ENCODE measurements around the gene CLNK. TPM values are rescaled to one million over a fixed set of nuclear protein-coding genes. Genes with fewer than 3 reads are reported as not detected.

CLNK gene
- total and polyA plus RNA-seq, 2 donors (not counting 1 experiment from before 2014, with no cell fraction given), result 0.57 to 0.75 TPM

DNA sequence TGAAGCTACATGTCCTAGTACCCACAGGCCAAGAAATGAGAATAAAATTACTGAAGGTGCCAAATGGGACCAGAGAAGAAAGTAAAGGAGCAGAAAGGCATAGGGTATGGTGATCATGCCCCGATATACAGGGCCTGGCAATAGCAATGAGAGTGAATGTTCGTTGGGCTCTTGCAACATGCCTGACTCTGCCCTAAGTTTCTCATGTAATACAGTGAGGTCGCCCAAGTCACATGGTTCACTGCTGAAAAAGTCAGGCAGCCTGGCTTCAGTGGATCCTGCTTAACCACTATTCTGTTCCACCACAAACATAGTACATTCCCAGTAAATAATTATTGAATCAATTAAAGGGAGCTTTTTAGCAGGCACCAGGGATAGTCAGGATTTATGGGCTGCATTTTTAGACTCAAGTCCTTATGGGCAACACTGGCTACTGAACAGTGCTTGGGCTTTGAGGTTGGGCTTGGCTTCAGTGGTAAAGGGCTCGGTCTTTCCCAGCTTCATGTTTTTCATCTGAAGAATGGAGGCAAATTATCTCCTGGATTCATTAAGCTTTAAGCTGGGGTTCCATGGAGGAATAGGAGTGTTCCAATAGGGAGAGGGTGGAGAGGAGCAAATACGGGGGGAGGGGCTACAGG lies 160.3 kb downstream of the CLNK start:
- ATAC-seq (ENCODE audit: low read depth) (no peak), DNase-seq (no peak)
- H3K27me3 Mint-ChIP-seq, result no peaks in the 10 kb centered on the region
- Histone ChIP-seq H4K20me1 (ENCODE audit: control insufficient read depth, insufficient read depth, low read length, poor library complexity, severe bottlenecking) (no peaks in the 10 kb centered on the region), H3K4me1 (ENCODE audit: control insufficient read depth in 2 of 2, insufficient read depth in 2 of 2, low read length in 2 of 2) (no peaks in the 10 kb centered on the region), H3K9ac (ENCODE audit: low read length) (no peak overlapping the region), H2AFZ (ENCODE audit: insufficient read depth, low read depth, low read length, poor library complexity, severe bottlenecking) (no peak overlapping the region), H3K79me2 (ENCODE audit: control insufficient read depth, insufficient read depth, low read length) (no peaks in the 10 kb centered on the region), H3K36me3 (replicated peaks in 1 of 2; ENCODE audit: control extremely low read depth in 1 of 2, control insufficient read depth in 1 of 2, extremely low read depth in 1 of 2, insufficient read depth in 2 of 2, low read length in 1 of 2) (no peaks in the 10 kb centered on the region), H3K4me2 (replicated peaks; ENCODE audit: low read depth, low read length, poor library complexity, severe bottlenecking) (no peak overlapping the region), H3K9me3 (ENCODE audit: control extremely low read depth in 1 of 3, control insufficient read depth in 2 of 3, insufficient read depth in 1 of 3, low read length in 2 of 3) (no peaks in the 10 kb centered on the region), H3K4me3 (ENCODE audit: control extremely low read depth in 1 of 5, extremely low read depth in 1 of 5, insufficient read depth in 1 of 5, low read depth in 2 of 5, low read length in 4 of 5) (no peak overlapping the region), H3K27me3 (replicated peaks in 1 of 4; ENCODE audit: control extremely low read depth in 1 of 4, control insufficient read depth in 3 of 4, insufficient read depth in 4 of 4, low read length in 3 of 4) (no peaks in the 10 kb centered on the region), H3K27ac (ENCODE audit: low read length in 2 of 2) (no peak overlapping the region)
- no peaks in the 10 kb centered on the region for H3K9me3 Mint-ChIP-seq (ENCODE audit: insufficient read depth)
- POLR2A ChIA-PET, result no interaction called here
- WGBS (ENCODE audit: insufficient coverage), result 85% methylated on average over 5 of the region's 5 CpGs
- CTCF ChIA-PET, result interaction anchor here (0.8 kb wide), 1 partner anchor 365 kb away, joined by 3 read pairs; no protein-coding TSS in a partner anchor
- intact Hi-C loops (cut with micrococcal nuclease), result no loop called here
- no peaks in the 10 kb centered on the region for H3K4me1 Mint-ChIP-seq
- no peak overlapping the region for H3K27ac Mint-ChIP-seq
- no peak overlapping the region for H3K4me3 Mint-ChIP-seq
- TF ChIP-seq, protein P1, sequence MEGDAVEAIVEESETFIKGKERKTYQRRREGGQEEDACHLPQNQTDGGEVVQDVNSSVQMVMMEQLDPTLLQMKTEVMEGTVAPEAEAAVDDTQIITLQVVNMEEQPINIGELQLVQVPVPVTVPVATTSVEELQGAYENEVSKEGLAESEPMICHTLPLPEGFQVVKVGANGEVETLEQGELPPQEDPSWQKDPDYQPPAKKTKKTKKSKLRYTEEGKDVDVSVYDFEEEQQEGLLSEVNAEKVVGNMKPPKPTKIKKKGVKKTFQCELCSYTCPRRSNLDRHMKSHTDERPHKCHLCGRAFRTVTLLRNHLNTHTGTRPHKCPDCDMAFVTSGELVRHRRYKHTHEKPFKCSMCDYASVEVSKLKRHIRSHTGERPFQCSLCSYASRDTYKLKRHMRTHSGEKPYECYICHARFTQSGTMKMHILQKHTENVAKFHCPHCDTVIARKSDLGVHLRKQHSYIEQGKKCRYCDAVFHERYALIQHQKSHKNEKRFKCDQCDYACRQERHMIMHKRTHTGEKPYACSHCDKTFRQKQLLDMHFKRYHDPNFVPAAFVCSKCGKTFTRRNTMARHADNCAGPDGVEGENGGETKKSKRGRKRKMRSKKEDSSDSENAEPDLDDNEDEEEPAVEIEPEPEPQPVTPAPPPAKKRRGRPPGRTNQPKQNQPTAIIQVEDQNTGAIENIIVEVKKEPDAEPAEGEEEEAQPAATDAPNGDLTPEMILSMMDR (IDR thresholded peaks at IDR 0.05), result no peak
- TF ChIP-seq EZH2 (IDR thresholded peaks at IDR 0.05; ENCODE audit: borderline replicate concordance, insufficient read depth, low read depth, low read length, poor library complexity, severe bottlenecking), result no peak

DNA sequence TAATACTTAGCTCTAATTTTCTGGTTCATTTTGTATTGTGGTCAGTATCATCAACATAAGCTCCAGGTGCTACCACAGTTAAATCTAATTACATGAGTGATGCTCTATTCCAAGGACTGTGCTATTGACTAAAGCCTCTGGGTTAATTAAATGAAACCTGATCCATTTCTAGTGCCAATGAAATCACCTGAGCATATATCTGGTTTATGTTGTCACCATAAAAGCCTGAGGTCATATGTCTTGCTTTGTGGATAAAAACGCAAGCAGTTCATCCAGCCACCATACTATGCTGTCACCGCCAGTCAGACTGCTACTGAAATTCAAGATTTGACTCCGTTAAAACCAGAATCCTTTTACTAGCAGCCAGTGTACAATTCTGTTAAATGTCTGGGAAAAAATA lies 163.1 kb downstream of the CLNK start:
- ATAC-seq (ENCODE audit: low read depth) (no peak), DNase-seq (no peak)
- CTCF ChIA-PET, result no interaction called here
- Histone ChIP-seq H2AFZ (ENCODE audit: insufficient read depth, low read depth, low read length, poor library complexity, severe bottlenecking) (no peak overlapping the region), H3K4me1 (ENCODE audit: control insufficient read depth in 2 of 2, insufficient read depth in 2 of 2, low read length in 2 of 2) (no peaks in the 10 kb centered on the region), H3K9ac (ENCODE audit: low read length) (no peak overlapping the region), H3K9me3 (ENCODE audit: control extremely low read depth in 1 of 3, control insufficient read depth in 2 of 3, insufficient read depth in 1 of 3, low read length in 2 of 3) (no peaks in the 10 kb centered on the region), H3K27ac (ENCODE audit: low read length in 2 of 2) (no peak overlapping the region), H4K20me1 (ENCODE audit: control insufficient read depth, insufficient read depth, low read length, poor library complexity, severe bottlenecking) (no peaks in the 10 kb centered on the region), H3K4me3 (ENCODE audit: control extremely low read depth in 1 of 5, extremely low read depth in 1 of 5, insufficient read depth in 1 of 5, low read depth in 2 of 5, low read length in 4 of 5) (no peak overlapping the region), H3K27me3 (replicated peaks in 1 of 4; ENCODE audit: control extremely low read depth in 1 of 4, control insufficient read depth in 3 of 4, insufficient read depth in 4 of 4, low read length in 3 of 4) (no peaks in the 10 kb centered on the region), H3K4me2 (replicated peaks; ENCODE audit: low read depth, low read length, poor library complexity, severe bottlenecking) (no peak overlapping the region), H3K79me2 (ENCODE audit: control insufficient read depth, insufficient read depth, low read length) (no peaks in the 10 kb centered on the region), H3K36me3 (replicated peaks in 1 of 2; ENCODE audit: control extremely low read depth in 1 of 2, control insufficient read depth in 1 of 2, extremely low read depth in 1 of 2, insufficient read depth in 2 of 2, low read length in 1 of 2) (no peaks in the 10 kb centered on the region)
- intact Hi-C loops (cut with micrococcal nuclease), result no loop called here
- no peak for TF ChIP-seq EZH2 (IDR thresholded peaks at IDR 0.05; ENCODE audit: borderline replicate concordance, insufficient read depth, low read depth, low read length, poor library complexity, severe bottlenecking)
- POLR2A ChIA-PET, result no interaction called here
- no CpG with 5 or more reads among the region's 3 CpGs for WGBS (ENCODE audit: insufficient coverage)
- peaks cover 4% of the 10 kb centered on the region for H3K27me3 Mint-ChIP-seq
- no peaks in the 10 kb centered on the region for H3K4me1 Mint-ChIP-seq
- H3K27ac Mint-ChIP-seq, result no peak overlapping the region
- H3K4me3 Mint-ChIP-seq, result no peak overlapping the region
- no peaks in the 10 kb centered on the region for H3K9me3 Mint-ChIP-seq (ENCODE audit: insufficient read depth)

All from B cell (primary cell).